AG09309 (cell line): Measurements from ENCODE around the gene CYP4B1.

Experiments used
- DNase-seq: peaks from one replicate; pipeline ENCODE4 v3.0.0-alpha.2; 2010; ENCODE audit warnings: low read depth
- H3K4me3 ChIP-seq: 2 replicates; pipeline ENCODE4 v1.5.1; 2011; ENCODE audit warnings: mild to moderate bottlenecking, low read depth, low read length, moderate library complexity; ENCODE audit not compliant: control insufficient read depth
- TF ChIP-seq, protein P1 (sequence below): IDR thresholded peaks from 2 replicates; pipeline ENCODE4 v1.5.1; 2011; ENCODE audit warnings: mild to moderate bottlenecking, low read depth, low read length, inconsistent platforms; ENCODE audit not compliant: insufficient read depth, control insufficient read depth; ENCODE audit errors: missing control alignments

The CYP4B1 gene

DNA sequence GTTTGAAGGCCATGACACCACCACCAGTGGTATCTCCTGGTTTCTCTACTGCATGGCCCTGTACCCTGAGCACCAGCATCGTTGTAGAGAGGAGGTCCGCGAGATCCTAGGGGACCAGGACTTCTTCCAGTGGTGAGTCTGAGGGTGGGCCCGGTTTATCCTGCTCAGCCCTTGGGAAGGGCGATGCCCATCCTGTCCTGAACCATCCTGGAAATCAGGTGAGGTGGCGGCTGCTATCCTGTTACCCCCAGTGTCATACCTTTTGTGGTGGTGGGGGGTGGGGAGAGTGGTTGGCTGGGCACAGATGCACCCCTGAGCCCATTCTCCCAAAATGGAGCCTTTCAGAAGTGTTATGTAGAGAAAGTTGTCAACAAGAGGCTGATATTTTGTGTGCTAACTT lies 16.3 kb downstream of the CYP4B1 start:
- DNase-seq: no peak
- TF ChIP-seq, protein P1, sequence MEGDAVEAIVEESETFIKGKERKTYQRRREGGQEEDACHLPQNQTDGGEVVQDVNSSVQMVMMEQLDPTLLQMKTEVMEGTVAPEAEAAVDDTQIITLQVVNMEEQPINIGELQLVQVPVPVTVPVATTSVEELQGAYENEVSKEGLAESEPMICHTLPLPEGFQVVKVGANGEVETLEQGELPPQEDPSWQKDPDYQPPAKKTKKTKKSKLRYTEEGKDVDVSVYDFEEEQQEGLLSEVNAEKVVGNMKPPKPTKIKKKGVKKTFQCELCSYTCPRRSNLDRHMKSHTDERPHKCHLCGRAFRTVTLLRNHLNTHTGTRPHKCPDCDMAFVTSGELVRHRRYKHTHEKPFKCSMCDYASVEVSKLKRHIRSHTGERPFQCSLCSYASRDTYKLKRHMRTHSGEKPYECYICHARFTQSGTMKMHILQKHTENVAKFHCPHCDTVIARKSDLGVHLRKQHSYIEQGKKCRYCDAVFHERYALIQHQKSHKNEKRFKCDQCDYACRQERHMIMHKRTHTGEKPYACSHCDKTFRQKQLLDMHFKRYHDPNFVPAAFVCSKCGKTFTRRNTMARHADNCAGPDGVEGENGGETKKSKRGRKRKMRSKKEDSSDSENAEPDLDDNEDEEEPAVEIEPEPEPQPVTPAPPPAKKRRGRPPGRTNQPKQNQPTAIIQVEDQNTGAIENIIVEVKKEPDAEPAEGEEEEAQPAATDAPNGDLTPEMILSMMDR: no peak
- no peak overlapping the region for H3K4me3 ChIP-seq

DNA sequence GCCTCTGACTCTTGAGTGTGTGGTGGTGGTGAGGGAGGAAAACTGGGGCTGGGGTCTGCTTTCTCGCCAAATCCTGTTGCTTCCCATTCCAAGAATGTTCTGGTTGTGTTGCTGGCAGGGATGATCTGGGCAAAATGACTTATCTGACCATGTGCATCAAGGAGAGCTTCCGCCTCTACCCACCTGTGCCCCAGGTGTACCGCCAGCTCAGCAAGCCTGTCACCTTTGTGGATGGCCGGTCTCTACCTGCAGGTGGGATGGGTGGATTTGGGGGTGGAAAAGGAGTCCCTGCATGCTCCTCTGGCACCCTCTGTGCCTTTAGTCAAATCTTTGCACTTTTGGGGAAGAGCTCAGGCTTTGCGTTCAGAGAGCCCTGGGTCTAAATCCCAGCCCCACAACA lies 18.1 kb downstream of the CYP4B1 start:
- no peak overlapping the region for H3K4me3 ChIP-seq
- no peak for DNase-seq
- TF ChIP-seq, protein P1: no peak

DNA sequence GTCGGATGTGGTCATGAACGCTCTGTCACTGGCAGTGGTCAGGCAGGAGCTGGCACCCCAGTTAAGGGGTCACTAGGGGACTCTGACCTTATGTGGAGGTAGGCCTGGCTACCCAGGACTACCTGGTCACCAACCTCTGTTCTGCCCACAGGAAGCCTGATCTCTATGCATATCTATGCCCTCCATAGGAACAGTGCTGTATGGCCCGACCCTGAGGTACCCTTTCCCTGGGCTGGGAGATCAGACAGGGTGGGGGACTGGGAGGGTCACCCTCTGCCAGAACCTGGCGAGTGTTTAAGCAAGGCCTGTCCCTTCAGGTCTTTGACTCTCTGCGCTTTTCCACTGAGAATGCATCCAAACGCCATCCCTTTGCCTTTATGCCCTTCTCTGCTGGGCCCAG lies 19.0 kb downstream of the CYP4B1 start:
- no peak for DNase-seq
- no peak overlapping the region for H3K4me3 ChIP-seq
- TF ChIP-seq, protein P1: no peak

DNA sequence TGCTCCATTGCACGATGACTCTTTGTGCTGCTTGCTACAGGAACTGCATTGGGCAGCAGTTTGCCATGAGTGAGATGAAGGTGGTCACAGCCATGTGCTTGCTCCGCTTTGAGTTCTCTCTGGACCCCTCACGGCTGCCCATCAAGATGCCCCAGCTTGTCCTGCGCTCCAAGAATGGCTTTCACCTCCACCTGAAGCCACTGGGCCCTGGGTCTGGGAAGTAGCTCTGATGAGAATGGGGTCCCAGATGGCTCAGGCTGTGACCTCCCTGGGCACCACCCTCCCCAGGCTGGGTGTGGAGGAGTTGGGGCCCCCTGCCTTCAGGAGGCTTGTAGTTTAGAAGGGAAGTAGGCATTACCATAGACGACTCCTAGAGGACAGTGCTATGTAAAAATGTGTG lies 19.7 kb downstream of the CYP4B1 start:
- H3K4me3 ChIP-seq: no peak overlapping the region
- TF ChIP-seq, protein P1: no peak
- no peak for DNase-seq

DNA sequence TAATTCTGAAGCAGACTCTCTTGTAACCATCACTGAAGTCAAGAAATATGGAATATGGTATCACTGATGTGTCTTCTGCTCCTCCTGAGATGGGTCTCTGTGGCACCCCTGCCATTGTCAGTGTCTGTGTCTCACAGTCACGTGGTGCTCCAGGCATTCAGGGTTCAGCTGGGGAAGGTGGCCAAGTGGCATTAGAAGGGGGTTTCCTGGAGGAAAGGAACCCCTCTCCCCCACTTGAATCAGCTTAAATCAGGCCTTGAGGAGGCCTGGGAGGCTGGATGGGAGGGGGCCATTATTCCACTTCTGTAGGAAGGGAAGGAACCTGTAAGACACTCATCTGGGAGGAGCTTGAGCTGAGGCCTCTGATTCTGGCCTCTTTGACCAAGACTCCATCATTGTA lies 20.5 kb downstream of the CYP4B1 start:
- no peak overlapping the region for H3K4me3 ChIP-seq
- TF ChIP-seq, protein P1: no peak
- no peak for DNase-seq

DNA sequence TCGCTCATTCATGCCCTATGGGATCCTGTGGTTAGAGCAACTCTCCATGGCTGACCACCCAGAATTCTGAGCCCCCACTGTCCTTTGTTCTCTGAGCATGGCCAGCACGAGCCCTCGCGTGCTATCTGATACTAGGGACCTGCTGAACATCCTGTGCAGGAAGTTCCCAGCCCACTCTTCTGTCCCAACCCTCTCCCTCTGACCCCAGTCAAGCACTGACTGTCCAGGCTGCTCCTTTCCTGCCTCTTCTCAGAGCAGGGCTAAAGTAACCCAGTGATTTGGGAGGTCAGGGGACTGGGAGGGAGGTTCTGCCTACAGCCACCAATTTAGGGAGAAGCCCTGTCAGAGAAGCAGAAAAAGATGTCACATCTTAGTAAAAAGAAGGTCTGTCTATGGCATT lies 21.2 kb downstream of the CYP4B1 start:
- H3K4me3 ChIP-seq: no peak overlapping the region
- no peak for DNase-seq
- TF ChIP-seq, protein P1: no peak

DNA sequence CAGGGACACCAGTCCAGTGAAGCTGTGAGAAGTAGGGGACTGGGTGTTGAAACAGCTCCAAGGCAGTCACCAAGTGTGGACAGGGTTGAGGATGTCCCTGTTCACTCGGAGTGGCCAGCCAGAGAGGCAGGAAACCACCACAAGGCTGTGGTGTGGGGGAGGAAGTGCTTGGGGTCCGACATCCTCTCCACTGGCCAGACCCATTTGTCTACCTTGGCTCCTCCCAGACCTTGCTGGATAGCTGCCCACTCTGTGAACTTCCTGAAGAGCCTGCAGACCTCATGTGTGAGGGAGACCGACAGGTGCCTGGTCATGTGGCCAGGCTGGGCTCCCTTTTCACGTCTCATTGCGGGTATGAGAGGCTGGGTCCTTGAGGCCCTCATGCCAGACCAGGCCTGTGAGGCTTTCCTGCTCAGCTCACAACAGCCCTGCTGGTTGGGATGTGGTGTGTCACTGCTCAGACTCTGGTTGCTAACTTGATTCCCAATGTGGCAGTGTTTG lies 21.8 kb downstream of the CYP4B1 start:
- H3K4me3 ChIP-seq: no peak overlapping the region
- no peak for DNase-seq
- TF ChIP-seq, protein P1: no peak
